OCI-LY1 (cell line): ENCODE data around the gene NECTIN4.

Experiments
- EZH2 ChIP-seq: fragments of 200-600 bp; sonication (generic), shearing (Covaris generic); IDR thresholded peaks from 2 replicates; pipeline ENCODE4 v1.8.0; 2017; ENCODE audit warnings: borderline replicate concordance, mixed run types, mild to moderate bottlenecking, antibody characterized with exemption, low read length, moderate library complexity, mixed read lengths
- TF ChIP-seq, protein P1 (sequence below): fragments of 200-600 bp; sonication (generic), shearing (Covaris generic); IDR thresholded peaks from 2 replicates; pipeline ENCODE4 v1.5.1; 2017; ENCODE audit warnings: mild to moderate bottlenecking, antibody characterized with exemption, low read length, moderate library complexity, mixed read lengths

GRCh38 chr1:161127649-161128048 is 38.3 kb upstream of the NECTIN4 start:
- TF ChIP-seq, protein P1, sequence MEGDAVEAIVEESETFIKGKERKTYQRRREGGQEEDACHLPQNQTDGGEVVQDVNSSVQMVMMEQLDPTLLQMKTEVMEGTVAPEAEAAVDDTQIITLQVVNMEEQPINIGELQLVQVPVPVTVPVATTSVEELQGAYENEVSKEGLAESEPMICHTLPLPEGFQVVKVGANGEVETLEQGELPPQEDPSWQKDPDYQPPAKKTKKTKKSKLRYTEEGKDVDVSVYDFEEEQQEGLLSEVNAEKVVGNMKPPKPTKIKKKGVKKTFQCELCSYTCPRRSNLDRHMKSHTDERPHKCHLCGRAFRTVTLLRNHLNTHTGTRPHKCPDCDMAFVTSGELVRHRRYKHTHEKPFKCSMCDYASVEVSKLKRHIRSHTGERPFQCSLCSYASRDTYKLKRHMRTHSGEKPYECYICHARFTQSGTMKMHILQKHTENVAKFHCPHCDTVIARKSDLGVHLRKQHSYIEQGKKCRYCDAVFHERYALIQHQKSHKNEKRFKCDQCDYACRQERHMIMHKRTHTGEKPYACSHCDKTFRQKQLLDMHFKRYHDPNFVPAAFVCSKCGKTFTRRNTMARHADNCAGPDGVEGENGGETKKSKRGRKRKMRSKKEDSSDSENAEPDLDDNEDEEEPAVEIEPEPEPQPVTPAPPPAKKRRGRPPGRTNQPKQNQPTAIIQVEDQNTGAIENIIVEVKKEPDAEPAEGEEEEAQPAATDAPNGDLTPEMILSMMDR = no peak
- no peak for TF ChIP-seq EZH2
